HCT116 (cell line): Measurements from ENCODE around the gene STX1B. TPM values are rescaled to one million over a fixed set of nuclear protein-coding genes. Genes with fewer than 3 reads are reported as not detected.

Experiments used
- ATAC-seq: fragments of 200-7000 bp; cut with Tn5 transposase; 2 replicates; pipeline ENCODE4 v1.9.1; 2020; ENCODE audit warnings: mild to moderate bottlenecking, moderate library complexity
- BruUV-seq: library from RNA; stranded (reverse); fragments of 400-500 nt; replicated peaks from 2 replicates; lab custom pipeline; 2021; lab: Mats Ljungman, UMichigan
- CTCF ChIA-PET: fragments of 300-600 bp; sonication (Branson Sonifier 250); formaldehyde crosslinking; loops from one replicate; lab custom pipeline; 2021; ENCODE audit warnings: antibody characterized with exemption; lab: Charles Lee
- POLR2A ChIA-PET: fragments of 300-600, 350-600 bp; sonication (Branson Sonifier 250); formaldehyde crosslinking; loops from one replicate; lab custom pipeline; 2021; ENCODE audit warnings: antibody characterized with exemption; lab: Charles Lee
- RAD21 ChIA-PET, 2 experiments: fragments of 300-600 bp; sonication (Branson Sonifier 250); formaldehyde crosslinking; loops; one replicate each; lab custom pipeline; 2023; ENCODE audit warnings: low total read pairs in 2 of 2; ENCODE audit not compliant: uncharacterized antibody in 2 of 2, unreplicated experiment in 2 of 2, low non-redundant PET in 1 of 2; lab: Charles Lee
- DNase-seq: peaks from one replicate; pipeline ENCODE4 v3.0.0-alpha.2; 2010; ENCODE audit warnings: low read depth, low spot score
- H2AFZ ChIP-seq: fragments of 200-600 bp; shearing (Covaris generic), sonication (generic); 2 replicates; pipeline ENCODE4 v1.6.1; 2017; ENCODE audit warnings: low read depth, mixed run types, mixed read lengths, antibody characterized with exemption, low read length; ENCODE audit not compliant: poor library complexity, severe bottlenecking
- H3K27ac ChIP-seq: 2 replicates; pipeline ENCODE4 v1.5.1; 2012; ENCODE audit warnings: low read depth, low read length
- H3K27me3 ChIP-seq: fragments of 200-600 bp; sonication (generic); 2 replicates; pipeline ENCODE4 v1.6.1; 2016; ENCODE audit warnings: mixed run types, low read length, mixed read lengths; ENCODE audit not compliant: insufficient read depth
- H3K36me3 ChIP-seq, 2 experiments: fragments of 200-500 bp in 1 of 2; fragments of 200-600 bp in 1 of 2; sonication (Bioruptor generic) in 1 of 2; sonication (generic) in 1 of 2; 2 replicates each; pipeline versions ENCODE4 v1.5.1 to v1.6.1; 2014 to 2016; ENCODE audit warnings: low read length in 2 of 2, inconsistent platforms in 1 of 2, mixed read lengths in 1 of 2, mixed run types in 1 of 2; ENCODE audit not compliant: insufficient read depth in 2 of 2, control insufficient read depth in 1 of 2
- H3K4me1 ChIP-seq, 2 experiments: fragments of 200-600 bp in 1 of 2; sonication (generic) in 1 of 2; 2 replicates each; pipeline versions ENCODE4 v1.5.1 to v1.6.1; 2012 to 2017; ENCODE audit warnings: low read length in 2 of 2, inconsistent platforms in 1 of 2, mild to moderate bottlenecking in 1 of 2, mixed read lengths in 1 of 2, mixed run types in 1 of 2, moderate library complexity in 1 of 2; ENCODE audit not compliant: insufficient read depth in 2 of 2, control insufficient read depth in 1 of 2
- H3K4me2 ChIP-seq: fragments of 200-600 bp; sonication (generic); 2 replicates; pipeline ENCODE4 v1.6.1; 2017; ENCODE audit warnings: mixed run types, low read length, mixed read lengths
- H3K4me3 ChIP-seq, 2 experiments: fragments of 200-600 bp in 1 of 2; sonication (generic) in 1 of 2; replicated peaks in 1 of 2; 2 replicates each; pipeline ENCODE4 v1.5.1; 2011 to 2016; ENCODE audit warnings: low read length in 2 of 2, control low read depth in 1 of 2, low read depth in 1 of 2, mild to moderate bottlenecking in 1 of 2, mixed read lengths in 1 of 2, mixed run types in 1 of 2
- H3K79me2 ChIP-seq: fragments of 200-600 bp; sonication (generic); 2 replicates; pipeline ENCODE4 v1.6.1; 2017; ENCODE audit warnings: mild to moderate bottlenecking, mixed run types, low read length, moderate library complexity, mixed read lengths; ENCODE audit not compliant: insufficient read depth
- H3K9ac ChIP-seq: fragments of 200-600 bp; sonication (generic); 2 replicates; pipeline ENCODE4 v1.6.1; 2016; ENCODE audit warnings: low read length, mixed read lengths
- H3K9me2 ChIP-seq: fragments of 200-600 bp; sonication (generic), shearing (Covaris generic); 2 replicates; pipeline ENCODE4 v1.6.1; 2017; ENCODE audit warnings: mixed run types, mild to moderate bottlenecking, moderate library complexity; ENCODE audit not compliant: insufficient read depth
- H3K9me3 ChIP-seq, 2 experiments: fragments of 200-500 bp in 1 of 2; fragments of 200-600 bp in 1 of 2; sonication (Bioruptor generic) in 1 of 2; sonication (generic) in 1 of 2; 2 replicates each; pipeline ENCODE4 v1.6.1; 2014 to 2017; ENCODE audit warnings: low read length in 2 of 2, mixed read lengths in 2 of 2, inconsistent platforms in 1 of 2, low read depth in 1 of 2, mild to moderate bottlenecking in 1 of 2, mixed run types in 1 of 2, moderate library complexity in 1 of 2; ENCODE audit not compliant: control insufficient read depth in 1 of 2, insufficient read depth in 1 of 2
- H4K20me1 ChIP-seq: fragments of 200-600 bp; sonication (generic), shearing (Covaris generic); 2 replicates; pipeline ENCODE4 v1.6.1; 2017; ENCODE audit warnings: mixed run types, mild to moderate bottlenecking, moderate library complexity; ENCODE audit not compliant: insufficient read depth
- ATF3 ChIP-seq: IDR thresholded peaks from 2 replicates; pipeline ENCODE4 v1.6.1; 2012
- CEBPB ChIP-seq: IDR thresholded peaks from 2 replicates; pipeline ENCODE4 v1.6.1; 2012; ENCODE audit warnings: low read depth
- EGR1 ChIP-seq: IDR thresholded peaks from 2 replicates; pipeline ENCODE4 v1.6.1; 2012; ENCODE audit warnings: low read depth
- ELF1 ChIP-seq: IDR thresholded peaks from 2 replicates; pipeline ENCODE4 v1.6.1; 2012; ENCODE audit warnings: low read depth, borderline replicate concordance
- EZH2 ChIP-seq: fragments of 200-600 bp; sonication (generic); IDR thresholded peaks from 2 replicates; pipeline ENCODE4 v1.6.1; 2017; ENCODE audit warnings: antibody characterized with exemption, mixed run types
- JUND ChIP-seq: IDR thresholded peaks from 2 replicates; pipeline ENCODE4 v1.6.1; 2012
- MAX ChIP-seq: IDR thresholded peaks from 2 replicates; pipeline ENCODE4 v1.6.1; 2012
- SRF ChIP-seq: IDR thresholded peaks from 2 replicates; pipeline ENCODE4 v1.6.1; 2012; ENCODE audit warnings: low read depth
- YY1 ChIP-seq: IDR thresholded peaks from 2 replicates; pipeline ENCODE4 v1.6.1; 2011; ENCODE audit warnings: low read length, low read depth, moderate library complexity, mild to moderate bottlenecking; ENCODE audit not compliant: insufficient replicate concordance; ENCODE audit errors: extremely low read depth
- intact Hi-C: fragments of 100-400 bp; cut with micrococcal nuclease; formaldehyde crosslinking; loops from 2 replicates; pipeline ENCODE4 v1.10.0; 2022
- total RNA-seq: library from RNA; stranded (reverse); gene quantifications from one replicate; pipeline ENCODE4 v1.2.1, GENCODE V29; 2021; ENCODE audit not compliant: unreplicated experiment
- TF ChIP-seq, protein P1 (sequence below): IDR thresholded peaks from 2 replicates; pipeline ENCODE4 v1.6.1; 2012; ENCODE audit warnings: low read depth

The STX1B gene
- total RNA-seq, 1 experiment from 2014 or later: 1.6 TPM

DNA sequence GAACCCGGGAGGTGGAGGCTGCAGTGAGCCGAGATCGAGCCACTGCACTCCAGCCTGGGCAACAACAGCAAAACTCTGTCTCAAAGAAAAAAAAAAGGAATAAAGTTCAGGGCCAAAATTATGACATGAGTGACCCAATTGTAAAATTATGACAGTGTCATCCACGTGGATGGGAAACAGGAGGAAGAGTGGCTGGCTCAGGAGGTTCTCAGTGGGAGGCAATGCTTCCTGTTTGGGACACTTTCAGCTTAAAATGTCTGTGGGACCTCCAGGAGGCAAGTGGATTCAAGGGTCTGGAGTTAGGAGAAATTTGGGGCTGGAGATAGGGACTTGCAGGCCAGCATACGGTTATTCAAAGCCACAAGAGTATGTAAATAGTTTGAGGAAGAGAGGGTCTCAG, 14.9 kb upstream of the STX1B start:
- peaks cover 5 to 7% of the 10 kb centered on the region in 2 experiments; a peak in 1 of 4 replicates for H3K4me1 ChIP-seq
- ChIA-PET POLR2A (no interaction called here), RAD21 (no interaction called here), CTCF (no interaction called here)
- H2AFZ ChIP-seq: no peak overlapping the region
- H4K20me1 ChIP-seq: no peaks in the 10 kb centered on the region
- H3K4me2 ChIP-seq: no peak overlapping the region
- ATAC-seq: no peak
- H3K9me3 ChIP-seq: no peaks in the 10 kb centered on the region
- no TSS peak for BruUV-seq
- TF ChIP-seq ELF1 (no peak), EGR1 (no peak), EZH2 (no peak), MAX (no peak)
- H3K79me2 ChIP-seq: no peaks in the 10 kb centered on the region
- H3K4me3 ChIP-seq: no peak overlapping the region
- no peak overlapping the region for H3K27ac ChIP-seq
- no peaks in the 10 kb centered on the region for H3K36me3 ChIP-seq
- intact Hi-C loops: no loop called here
- DNase-seq: no peak
- no peak overlapping the region for H3K9ac ChIP-seq
- no peaks in the 10 kb centered on the region for H3K9me2 ChIP-seq
- no peaks in the 10 kb centered on the region for H3K27me3 ChIP-seq

DNA sequence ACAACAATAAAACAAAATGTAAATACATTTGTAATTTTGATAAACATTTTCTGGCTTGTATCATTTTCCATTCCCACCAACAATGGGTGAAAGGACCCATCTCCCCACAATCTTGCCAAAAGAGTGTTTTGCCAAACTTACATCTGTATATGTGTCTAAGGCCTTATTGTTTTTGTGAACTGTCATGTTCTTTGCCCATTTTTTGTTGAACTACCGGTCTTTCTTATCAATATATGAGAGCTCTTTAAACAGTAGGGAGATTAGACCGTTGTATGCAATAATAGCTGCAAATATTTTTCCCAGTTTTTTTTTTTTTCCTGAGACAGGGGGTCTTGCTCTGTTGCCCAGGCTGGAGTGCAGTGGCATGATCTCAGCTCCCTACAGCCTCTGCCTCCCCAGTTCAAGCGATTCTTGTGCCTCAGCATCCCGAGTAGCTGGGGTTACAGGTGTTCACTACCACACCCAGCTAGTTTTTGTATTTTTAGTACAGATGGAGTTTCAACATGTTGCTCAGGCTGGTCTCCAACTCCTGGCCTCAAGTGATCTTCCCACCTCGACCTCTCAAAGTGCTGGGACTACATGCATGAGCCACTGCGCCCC, 13.3 kb upstream of the STX1B start:
- Histone ChIP-seq H3K4me1 (peaks cover 5 to 7% of the 10 kb centered on the region in 2 experiments; a peak in 1 of 4 replicates), H3K79me2 (no peaks in the 10 kb centered on the region), H3K27ac (no peak overlapping the region), H4K20me1 (no peaks in the 10 kb centered on the region), H3K4me3 (no peak overlapping the region), H3K9me2 (no peaks in the 10 kb centered on the region), H3K9ac (no peak overlapping the region), H3K36me3 (no peaks in the 10 kb centered on the region), H3K4me2 (no peak overlapping the region), H3K27me3 (no peaks in the 10 kb centered on the region), H2AFZ (no peak overlapping the region), H3K9me3 (no peaks in the 10 kb centered on the region)
- intact Hi-C loops: no loop called here
- DNase-seq (no peak), ATAC-seq (no peak)
- ChIA-PET CTCF (interaction anchor here (1.3 kb wide), 1 partner anchor 39 kb away, joined by 4 read pairs; the partner anchor contains the start of gene HSD3B7), RAD21 (no interaction called here), POLR2A (interaction anchor here (0.8 kb wide), 1 partner anchor 156 kb away, joined by 3 read pairs; the partner anchor contains the start of gene FUS)
- TF ChIP-seq SRF (no peak), YY1 (no peak), CEBPB (no peak), ATF3 (no peak), JUND (no peak)
- TF ChIP-seq, protein P1, sequence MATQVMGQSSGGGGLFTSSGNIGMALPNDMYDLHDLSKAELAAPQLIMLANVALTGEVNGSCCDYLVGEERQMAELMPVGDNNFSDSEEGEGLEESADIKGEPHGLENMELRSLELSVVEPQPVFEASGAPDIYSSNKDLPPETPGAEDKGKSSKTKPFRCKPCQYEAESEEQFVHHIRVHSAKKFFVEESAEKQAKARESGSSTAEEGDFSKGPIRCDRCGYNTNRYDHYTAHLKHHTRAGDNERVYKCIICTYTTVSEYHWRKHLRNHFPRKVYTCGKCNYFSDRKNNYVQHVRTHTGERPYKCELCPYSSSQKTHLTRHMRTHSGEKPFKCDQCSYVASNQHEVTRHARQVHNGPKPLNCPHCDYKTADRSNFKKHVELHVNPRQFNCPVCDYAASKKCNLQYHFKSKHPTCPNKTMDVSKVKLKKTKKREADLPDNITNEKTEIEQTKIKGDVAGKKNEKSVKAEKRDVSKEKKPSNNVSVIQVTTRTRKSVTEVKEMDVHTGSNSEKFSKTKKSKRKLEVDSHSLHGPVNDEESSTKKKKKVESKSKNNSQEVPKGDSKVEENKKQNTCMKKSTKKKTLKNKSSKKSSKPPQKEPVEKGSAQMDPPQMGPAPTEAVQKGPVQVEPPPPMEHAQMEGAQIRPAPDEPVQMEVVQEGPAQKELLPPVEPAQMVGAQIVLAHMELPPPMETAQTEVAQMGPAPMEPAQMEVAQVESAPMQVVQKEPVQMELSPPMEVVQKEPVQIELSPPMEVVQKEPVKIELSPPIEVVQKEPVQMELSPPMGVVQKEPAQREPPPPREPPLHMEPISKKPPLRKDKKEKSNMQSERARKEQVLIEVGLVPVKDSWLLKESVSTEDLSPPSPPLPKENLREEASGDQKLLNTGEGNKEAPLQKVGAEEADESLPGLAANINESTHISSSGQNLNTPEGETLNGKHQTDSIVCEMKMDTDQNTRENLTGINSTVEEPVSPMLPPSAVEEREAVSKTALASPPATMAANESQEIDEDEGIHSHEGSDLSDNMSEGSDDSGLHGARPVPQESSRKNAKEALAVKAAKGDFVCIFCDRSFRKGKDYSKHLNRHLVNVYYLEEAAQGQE: no peak
- no TSS peak for BruUV-seq
